Colonic mucosa (tissue), 4 donors: ENCODE measurements around the gene DNAJB4. TPM values are rescaled to one million over a fixed set of nuclear protein-coding genes. Genes with fewer than 3 reads are reported as not detected.

ENCODE experiments used
- DNase-seq: peaks from one replicate; pipeline ENCODE4 v3.0.0-alpha.2; 2020
- H3K27ac ChIP-seq: fragments of 200-600 bp; one replicate; pipeline ENCODE4 v1.8.0; 2021
- H3K27me3 ChIP-seq: fragments of 200-600 bp; one replicate; pipeline ENCODE4 v1.8.0; 2021
- H3K36me3 ChIP-seq: fragments of 200-600 bp; one replicate; pipeline ENCODE4 v1.8.0; 2021
- H3K4me1 ChIP-seq: fragments of 200-600 bp; one replicate; pipeline ENCODE4 v1.8.0; 2021; ENCODE audit warnings: mild to moderate bottlenecking
- H3K4me3 ChIP-seq: fragments of 200-600 bp; one replicate; pipeline ENCODE4 v1.8.0; 2021
- H3K9ac ChIP-seq, 2 donors: one replicate each; pipeline ENCODE4 v1.7.0; 2013; ENCODE audit warnings: control low read depth in 2 of 2, low read depth in 2 of 2, low read length in 2 of 2
- H3K9me3 ChIP-seq: fragments of 200-600 bp; one replicate; pipeline ENCODE4 v1.8.0; 2021
- CTCF ChIP-seq: fragments of 200-600 bp; IDR thresholded peaks from one replicate; pipeline ENCODE4 v1.8.0; 2022; ENCODE audit warnings: antibody characterized with exemption, mild to moderate bottlenecking
- intact Hi-C: fragments of 100-400 bp; cut with DNase I; formaldehyde crosslinking; loops from one replicate; pipeline ENCODE4 v1.14.1; 2022
- total RNA-seq, 2 donors: library from RNA; stranded (reverse); fragmentation: NEBNext Ultra II Directional in 1 of 2; extraction: Animal tissue kit (Norgen Biotek cat#: 25700) in 1 of 2; gene quantifications; one replicate each; pipeline ENCODE4 v1.2.1, GENCODE V29; 2021
- donor health status: healthy.
- donor health status: DM: no; HTN: no; CAD: no.
- donor health status: DM: no; HTN: no; CAD: no.

Gene DNAJB4
- 10 to 100 TPM; 12.2 to 29.3 TPM for total RNA-seq

DNA sequence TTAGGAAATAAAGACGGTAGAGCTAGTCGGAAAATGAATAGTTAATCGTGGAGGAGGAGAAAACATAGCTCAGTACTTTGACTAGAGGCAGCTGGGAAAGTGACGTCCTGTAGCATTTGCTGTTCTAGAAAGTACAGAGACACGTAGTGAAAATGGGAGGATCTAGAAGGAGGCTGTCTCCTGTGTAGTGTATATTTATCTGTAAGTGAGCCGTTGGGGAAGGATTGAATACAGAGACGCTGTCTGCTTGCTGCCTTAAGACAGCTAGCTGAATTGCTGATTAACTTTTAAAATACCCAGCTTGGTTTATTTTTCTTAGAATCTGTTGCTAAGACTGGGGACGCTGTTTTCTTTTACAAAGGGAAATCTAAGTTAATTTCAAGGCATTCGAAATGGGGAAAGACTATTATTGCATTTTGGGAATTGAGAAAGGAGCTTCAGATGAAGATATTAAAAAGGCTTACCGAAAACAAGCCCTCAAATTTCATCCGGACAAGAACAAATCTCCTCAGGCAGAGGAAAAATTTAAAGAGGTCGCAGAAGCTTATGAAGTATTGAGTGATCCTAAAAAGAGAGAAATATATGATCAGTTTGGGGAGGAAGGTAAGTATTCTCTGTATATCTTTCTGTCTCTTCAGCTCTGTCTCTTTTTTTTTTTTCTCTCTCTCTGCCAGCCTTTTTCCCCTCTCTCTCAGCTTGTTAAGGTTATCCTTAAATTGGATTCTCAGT, at the start of gene DNAJB4:
Gene DNAJB4 (plus strand): TSS at position 221 of the 729 bp plus-strand sequence. CDS start 172 bp downstream, at position 393.
- TF ChIP-seq CTCF: no peak
- no peaks in the 10 kb centered on the region for H3K4me1 ChIP-seq
- no peaks in the 10 kb centered on the region for H3K36me3 ChIP-seq
- H3K4me3 ChIP-seq: peak within 1 kb of the TSS; percentile 40
- H3K9me3 ChIP-seq: no peaks in the 10 kb centered on the region
- peak; percentile 89 for DNase-seq
- H3K27me3 ChIP-seq: no peaks in the 10 kb centered on the region
- peak within 1 kb of the TSS; percentile 88 for H3K27ac ChIP-seq
- intact Hi-C loops: no loop called here
- H3K9ac ChIP-seq: peak within 1 kb of the TSS; percentile 28 to 91

DNA sequence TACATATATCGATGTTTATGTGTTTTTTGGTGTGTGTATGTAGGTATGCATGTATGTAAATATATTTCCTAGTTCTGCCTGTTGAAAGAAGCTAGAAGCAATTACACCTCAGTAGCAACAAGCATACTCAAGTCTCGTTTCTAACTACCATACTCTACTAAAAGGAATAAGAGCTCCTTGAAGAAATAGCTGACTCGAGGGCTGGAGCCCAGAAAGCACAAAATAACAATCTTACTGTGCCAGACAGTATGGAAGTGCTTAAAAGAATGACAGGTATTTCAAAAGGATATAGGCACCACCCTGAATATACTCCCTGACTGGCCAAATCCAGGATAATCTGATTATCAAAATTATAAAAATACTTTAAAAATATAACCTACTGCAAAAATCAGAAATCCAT, 49.0 kb upstream of the DNAJB4 start:
- Histone ChIP-seq H3K27me3 (no peaks in the 10 kb centered on the region), H3K9me3 (no peaks in the 10 kb centered on the region), H3K9ac (no peak overlapping the region), H3K27ac (no peak overlapping the region), H3K36me3 (peaks cover 32% of the 10 kb centered on the region), H3K4me1 (no peaks in the 10 kb centered on the region), H3K4me3 (no peak overlapping the region)
- no peak for TF ChIP-seq CTCF
- intact Hi-C loops: loop anchor here (10.0 kb wide), 1 partner anchor 231 kb away; no protein-coding TSS in a partner anchor
- no peak for DNase-seq

- Histone ChIP-seq H3K9ac (no peak overlapping the region), H3K27ac (no peak overlapping the region), H3K4me3 (no peak overlapping the region), H3K27me3 (no peaks in the 10 kb centered on the region), H3K4me1 (no peaks in the 10 kb centered on the region), H3K9me3 (no peaks in the 10 kb centered on the region), H3K36me3 (peaks cover 33% of the 10 kb centered on the region)
- intact Hi-C loops: loop anchor here (10.0 kb wide), 1 partner anchor 232 kb away; no protein-coding TSS in a partner anchor
- DNase-seq: no peak
- no peak for TF ChIP-seq CTCF
Observed at GRCh38 chr1:77956464-77956863, 48.3 kb upstream of the DNAJB4 start.

- Histone ChIP-seq H3K9ac (no peak overlapping the region), H3K27me3 (no peaks in the 10 kb centered on the region), H3K9me3 (no peaks in the 10 kb centered on the region), H3K4me1 (no peaks in the 10 kb centered on the region), H3K4me3 (no peak overlapping the region), H3K36me3 (peaks cover 40% of the 10 kb centered on the region), H3K27ac (no peak overlapping the region)
- no peak for DNase-seq
- no peak for TF ChIP-seq CTCF
- intact Hi-C loops: loop anchor here (10.0 kb wide), 1 partner anchor 234 kb away; no protein-coding TSS in a partner anchor
Observed at GRCh38 chr1:77958391-77958790, 46.3 kb upstream of the DNAJB4 start.

DNA sequence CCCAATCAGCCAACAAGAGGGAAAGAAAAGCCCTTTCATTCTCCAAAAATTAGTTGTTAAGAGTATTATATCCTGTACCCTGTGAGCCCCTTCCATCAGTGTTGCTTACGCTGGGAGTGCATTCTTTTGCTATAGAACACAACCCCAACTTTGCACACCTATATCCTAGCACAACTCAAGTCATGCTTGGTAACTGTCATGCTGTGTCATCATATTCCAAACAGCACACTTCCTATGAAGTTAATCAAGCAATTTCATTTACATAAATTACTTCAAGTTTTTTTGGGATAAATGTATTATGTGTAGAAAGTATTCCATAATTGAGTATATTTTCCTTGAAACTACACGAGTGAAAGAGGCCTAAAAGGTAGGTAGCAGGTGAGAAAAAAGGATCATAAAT, 45.9 kb upstream of the DNAJB4 start:
- no peaks in the 10 kb centered on the region for H3K4me1 ChIP-seq
- H3K27ac ChIP-seq: no peak overlapping the region
- H3K4me3 ChIP-seq: no peak overlapping the region
- H3K9me3 ChIP-seq: no peaks in the 10 kb centered on the region
- peaks cover 40% of the 10 kb centered on the region for H3K36me3 ChIP-seq
- no peaks in the 10 kb centered on the region for H3K27me3 ChIP-seq
- no peak for TF ChIP-seq CTCF
- H3K9ac ChIP-seq: no peak overlapping the region
- intact Hi-C loops: loop anchor here (10.0 kb wide), 1 partner anchor 234 kb away; no protein-coding TSS in a partner anchor
- DNase-seq: no peak
